ENCODE data around the gene EHMT1.

Gene EHMT1

GRCh38 chr9:137694236-137694959 lies 75.6 kb downstream of the EHMT1 start:
- no peaks in the 10 kb centered on the region for H3K9me3 ChIP-seq (ENCODE audit: control insufficient read depth, low read length)
- H3K4me3 ChIP-seq (ENCODE audit: low read depth, low read length), result no peak overlapping the region
- H3K4me1 ChIP-seq, result no peaks in the 10 kb centered on the region
- TF ChIP-seq CTCF (IDR thresholded peaks at IDR 0.05), result no peak
- H2AFZ ChIP-seq, result no peak overlapping the region
- no peaks in the 10 kb centered on the region for H3K36me3 ChIP-seq (ENCODE audit: control insufficient read depth, insufficient read depth, low read length)
- H3K79me2 ChIP-seq, result peaks cover 24% of the 10 kb centered on the region
- no peak overlapping the region for H3K9ac ChIP-seq
- H3K4me2 ChIP-seq (ENCODE audit: low read length), result no peak overlapping the region
- H3K27ac ChIP-seq, result no peak overlapping the region
- no peaks in the 10 kb centered on the region for H3K27me3 ChIP-seq (ENCODE audit: control insufficient read depth, insufficient read depth, low read length)

- no peak overlapping the region for H3K27ac ChIP-seq
- peaks cover 24% of the 10 kb centered on the region for H3K79me2 ChIP-seq
- no peak overlapping the region for H3K4me2 ChIP-seq (ENCODE audit: low read length)
- no peaks in the 10 kb centered on the region for H3K36me3 ChIP-seq (ENCODE audit: control insufficient read depth, insufficient read depth, low read length)
- TF ChIP-seq CTCF (IDR thresholded peaks at IDR 0.05), result peak; percentile 54
- no peaks in the 10 kb centered on the region for H3K9me3 ChIP-seq (ENCODE audit: control insufficient read depth, low read length)
- no peak overlapping the region for H2AFZ ChIP-seq
- no peak overlapping the region for H3K9ac ChIP-seq
- H3K4me3 ChIP-seq (ENCODE audit: low read depth, low read length), result no peak overlapping the region
- no peaks in the 10 kb centered on the region for H3K27me3 ChIP-seq (ENCODE audit: control insufficient read depth, insufficient read depth, low read length)
- no peaks in the 10 kb centered on the region for H3K4me1 ChIP-seq
Observed at GRCh38 chr9:137694962-137695875, 76.4 kb downstream of the EHMT1 start.

- no peak for TF ChIP-seq CTCF (IDR thresholded peaks at IDR 0.05)
- H3K4me1 ChIP-seq, result no peaks in the 10 kb centered on the region
Observed at GRCh38 chr9:137696136-137696925, 77.5 kb downstream of the EHMT1 start.

GRCh38 chr9:137697193-137697592 lies 78.4 kb downstream of the EHMT1 start:
- H2AFZ ChIP-seq, result no peak overlapping the region
- H3K79me2 ChIP-seq, result peaks cover 26% of the 10 kb centered on the region
- no peak for TF ChIP-seq CTCF (IDR thresholded peaks at IDR 0.05)
- no peaks in the 10 kb centered on the region for H3K4me1 ChIP-seq
- H3K9me3 ChIP-seq (ENCODE audit: control insufficient read depth, low read length), result no peaks in the 10 kb centered on the region
- no peak overlapping the region for H3K4me3 ChIP-seq (ENCODE audit: low read depth, low read length)
- H3K36me3 ChIP-seq (ENCODE audit: control insufficient read depth, insufficient read depth, low read length), result no peaks in the 10 kb centered on the region
- H3K27ac ChIP-seq, result no peak overlapping the region
- no peak overlapping the region for H3K4me2 ChIP-seq (ENCODE audit: low read length)
- H3K27me3 ChIP-seq (ENCODE audit: control insufficient read depth, insufficient read depth, low read length), result no peaks in the 10 kb centered on the region
- H3K9ac ChIP-seq, result no peak overlapping the region

More at GRCh38 chr9:137696136-137696925, 77.5 kb downstream of the EHMT1 start:
- Histone ChIP-seq H3K4me3 (ENCODE audit: low read depth, low read length) (no peak overlapping the region), H3K36me3 (ENCODE audit: control insufficient read depth, insufficient read depth, low read length) (no peaks in the 10 kb centered on the region), H3K9ac (no peak overlapping the region), H3K79me2 (peaks cover 24% of the 10 kb centered on the region), H3K9me3 (ENCODE audit: control insufficient read depth, low read length) (no peaks in the 10 kb centered on the region), H3K27ac (no peak overlapping the region), H3K4me2 (ENCODE audit: low read length) (no peak overlapping the region), H3K27me3 (ENCODE audit: control insufficient read depth, insufficient read depth, low read length) (no peaks in the 10 kb centered on the region), H2AFZ (no peak overlapping the region)
